HCT116 (cell line): ENCODE data around the gene RNF151. TPM values are rescaled to one million over a fixed set of nuclear protein-coding genes. Genes with fewer than 3 reads are reported as not detected.

Experiments used
- ATAC-seq: fragments of 200-7000 bp; cut with Tn5 transposase; 2 replicates; pipeline ENCODE4 v1.9.1; 2020; ENCODE audit warnings: mild to moderate bottlenecking, moderate library complexity
- BruUV-seq: library from RNA; stranded (reverse); fragments of 400-500 nt; replicated peaks from 2 replicates; lab custom pipeline; 2021; lab: Mats Ljungman, UMichigan
- CTCF ChIA-PET: fragments of 300-600 bp; sonication (Branson Sonifier 250); formaldehyde crosslinking; loops from one replicate; lab custom pipeline; 2021; ENCODE audit warnings: antibody characterized with exemption; lab: Charles Lee
- POLR2A ChIA-PET: fragments of 300-600, 350-600 bp; sonication (Branson Sonifier 250); formaldehyde crosslinking; loops from one replicate; lab custom pipeline; 2021; ENCODE audit warnings: antibody characterized with exemption; lab: Charles Lee
- RAD21 ChIA-PET, 2 experiments: fragments of 300-600 bp; sonication (Branson Sonifier 250); formaldehyde crosslinking; loops; one replicate each; lab custom pipeline; 2023; ENCODE audit warnings: low total read pairs in 2 of 2; ENCODE audit not compliant: uncharacterized antibody in 2 of 2, unreplicated experiment in 2 of 2, low non-redundant PET in 1 of 2; lab: Charles Lee
- DNase-seq: peaks from one replicate; pipeline ENCODE4 v3.0.0-alpha.2; 2010; ENCODE audit warnings: low read depth, low spot score
- H2AFZ ChIP-seq: fragments of 200-600 bp; shearing (Covaris generic), sonication (generic); 2 replicates; pipeline ENCODE4 v1.6.1; 2017; ENCODE audit warnings: low read depth, mixed run types, mixed read lengths, antibody characterized with exemption, low read length; ENCODE audit not compliant: poor library complexity, severe bottlenecking
- H3K27ac ChIP-seq: 2 replicates; pipeline ENCODE4 v1.5.1; 2012; ENCODE audit warnings: low read depth, low read length
- H3K27me3 ChIP-seq: fragments of 200-600 bp; sonication (generic); 2 replicates; pipeline ENCODE4 v1.6.1; 2016; ENCODE audit warnings: mixed run types, low read length, mixed read lengths; ENCODE audit not compliant: insufficient read depth
- H3K36me3 ChIP-seq, 2 experiments: fragments of 200-500 bp in 1 of 2; fragments of 200-600 bp in 1 of 2; sonication (Bioruptor generic) in 1 of 2; sonication (generic) in 1 of 2; 2 replicates each; pipeline versions ENCODE4 v1.5.1 to v1.6.1; 2014 to 2016; ENCODE audit warnings: low read length in 2 of 2, inconsistent platforms in 1 of 2, mixed read lengths in 1 of 2, mixed run types in 1 of 2; ENCODE audit not compliant: insufficient read depth in 2 of 2, control insufficient read depth in 1 of 2
- H3K4me1 ChIP-seq, 2 experiments: fragments of 200-600 bp in 1 of 2; sonication (generic) in 1 of 2; 2 replicates each; pipeline versions ENCODE4 v1.5.1 to v1.6.1; 2012 to 2017; ENCODE audit warnings: low read length in 2 of 2, inconsistent platforms in 1 of 2, mild to moderate bottlenecking in 1 of 2, mixed read lengths in 1 of 2, mixed run types in 1 of 2, moderate library complexity in 1 of 2; ENCODE audit not compliant: insufficient read depth in 2 of 2, control insufficient read depth in 1 of 2
- H3K4me2 ChIP-seq: fragments of 200-600 bp; sonication (generic); 2 replicates; pipeline ENCODE4 v1.6.1; 2017; ENCODE audit warnings: mixed run types, low read length, mixed read lengths
- H3K4me3 ChIP-seq, 2 experiments: fragments of 200-600 bp in 1 of 2; sonication (generic) in 1 of 2; replicated peaks in 1 of 2; 2 replicates each; pipeline ENCODE4 v1.5.1; 2011 to 2016; ENCODE audit warnings: low read length in 2 of 2, control low read depth in 1 of 2, low read depth in 1 of 2, mild to moderate bottlenecking in 1 of 2, mixed read lengths in 1 of 2, mixed run types in 1 of 2
- H3K79me2 ChIP-seq: fragments of 200-600 bp; sonication (generic); 2 replicates; pipeline ENCODE4 v1.6.1; 2017; ENCODE audit warnings: mild to moderate bottlenecking, mixed run types, low read length, moderate library complexity, mixed read lengths; ENCODE audit not compliant: insufficient read depth
- H3K9ac ChIP-seq: fragments of 200-600 bp; sonication (generic); 2 replicates; pipeline ENCODE4 v1.6.1; 2016; ENCODE audit warnings: low read length, mixed read lengths
- H3K9me2 ChIP-seq: fragments of 200-600 bp; sonication (generic), shearing (Covaris generic); 2 replicates; pipeline ENCODE4 v1.6.1; 2017; ENCODE audit warnings: mixed run types, mild to moderate bottlenecking, moderate library complexity; ENCODE audit not compliant: insufficient read depth
- H3K9me3 ChIP-seq, 2 experiments: fragments of 200-500 bp in 1 of 2; fragments of 200-600 bp in 1 of 2; sonication (Bioruptor generic) in 1 of 2; sonication (generic) in 1 of 2; 2 replicates each; pipeline ENCODE4 v1.6.1; 2014 to 2017; ENCODE audit warnings: low read length in 2 of 2, mixed read lengths in 2 of 2, inconsistent platforms in 1 of 2, low read depth in 1 of 2, mild to moderate bottlenecking in 1 of 2, mixed run types in 1 of 2, moderate library complexity in 1 of 2; ENCODE audit not compliant: control insufficient read depth in 1 of 2, insufficient read depth in 1 of 2
- H4K20me1 ChIP-seq: fragments of 200-600 bp; sonication (generic), shearing (Covaris generic); 2 replicates; pipeline ENCODE4 v1.6.1; 2017; ENCODE audit warnings: mixed run types, mild to moderate bottlenecking, moderate library complexity; ENCODE audit not compliant: insufficient read depth
- EGR1 ChIP-seq: IDR thresholded peaks from 2 replicates; pipeline ENCODE4 v1.6.1; 2012; ENCODE audit warnings: low read depth
- TCF7L2 ChIP-seq: IDR thresholded peaks from 2 replicates; pipeline ENCODE4 v1.7.0; 2011; ENCODE audit warnings: borderline replicate concordance, inconsistent platforms; ENCODE audit not compliant: insufficient read depth, insufficient read length; ENCODE audit errors: extremely low read depth
- YY1 ChIP-seq: IDR thresholded peaks from 2 replicates; pipeline ENCODE4 v1.6.1; 2011; ENCODE audit warnings: low read length, low read depth, moderate library complexity, mild to moderate bottlenecking; ENCODE audit not compliant: insufficient replicate concordance; ENCODE audit errors: extremely low read depth
- ZFX ChIP-seq: fragments of 450-650 bp; IDR thresholded peaks from 2 replicates; pipeline ENCODE4 v1.6.1; 2017
- intact Hi-C: fragments of 100-400 bp; cut with micrococcal nuclease; formaldehyde crosslinking; loops from 2 replicates; pipeline ENCODE4 v1.10.0; 2022
- total RNA-seq: library from RNA; stranded (reverse); gene quantifications from one replicate; pipeline ENCODE4 v1.2.1, GENCODE V29; 2021; ENCODE audit not compliant: unreplicated experiment

RNF151 gene
- total RNA-seq, 1 experiment from 2014 or later, result 0.30 TPM

DNA sequence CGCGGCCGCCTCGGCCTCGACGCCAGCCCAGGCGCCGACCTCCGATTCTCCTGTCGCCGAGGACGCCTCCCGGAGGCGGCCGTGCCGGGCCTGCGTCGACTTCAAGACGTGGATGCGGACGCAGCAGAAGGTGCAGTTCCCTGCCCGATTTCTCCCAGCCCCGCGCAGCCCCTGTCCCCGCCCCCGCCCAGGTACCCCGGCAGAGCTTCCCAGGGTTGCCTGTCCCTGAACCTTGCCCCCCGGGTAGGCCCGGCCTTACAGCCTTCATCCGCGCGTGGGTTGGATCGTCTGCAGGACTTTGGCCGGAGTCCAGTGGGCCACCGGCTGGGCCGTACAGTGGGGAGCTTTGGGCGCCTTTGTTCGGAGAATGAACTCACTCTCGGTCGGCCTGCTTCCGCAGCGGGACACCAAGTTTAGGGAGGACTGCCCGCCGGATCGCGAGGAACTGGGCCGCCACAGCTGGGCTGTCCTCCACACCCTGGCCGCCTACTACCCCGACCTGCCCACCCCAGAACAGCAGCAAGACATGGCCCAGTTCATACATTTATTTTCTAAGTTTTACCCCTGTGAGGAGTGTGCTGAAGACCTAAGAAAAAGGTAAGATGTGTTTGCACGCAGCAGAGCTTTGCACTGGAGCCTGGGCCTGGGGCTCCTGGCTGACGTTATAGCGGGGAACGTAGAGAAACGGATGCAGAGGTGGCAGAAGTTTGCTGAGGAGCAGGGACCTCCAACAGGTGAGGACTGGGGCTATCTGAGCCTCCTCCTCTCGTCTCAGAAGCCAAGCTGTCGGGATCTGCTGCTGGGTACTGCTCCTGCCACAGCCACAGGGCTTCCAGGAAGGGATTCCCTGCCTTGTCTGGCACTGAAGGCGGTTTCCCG is 17.9 kb downstream of the RNF151 start:
- Histone ChIP-seq H2AFZ (no peak overlapping the region), H3K4me3 (peak overlapping the region; percentile 84 to 97), H3K4me2 (peak overlapping the region; percentile 95), H3K9me2 (no peaks in the 10 kb centered on the region), H3K27ac (peak overlapping the region; percentile 84), H3K4me1 (peaks cover 48 to 62% of the 10 kb centered on the region in 2 experiments), H3K9ac (peak overlapping the region; percentile 96), H3K36me3 (peaks cover 6 to 14% of the 10 kb centered on the region in 2 experiments; a peak in 2 of 4 replicates), H3K79me2 (peaks cover 20% of the 10 kb centered on the region), H3K27me3 (no peaks in the 10 kb centered on the region), H3K9me3 (no peaks in the 10 kb centered on the region), H4K20me1 (no peaks in the 10 kb centered on the region)
- intact Hi-C loops, result no loop called here
- TF ChIP-seq ZFX, result peak; percentile 98
- TF ChIP-seq TCF7L2, result no peak
- TF ChIP-seq EGR1, result no peak
- ChIA-PET CTCF (interaction anchor here (0.6 to 1.0 kb wide), 2 partner anchors 20 to 156 kb away, joined by 3 to 4 read pairs; partner anchors contain the start of gene RPS2), RAD21 (no interaction called here), POLR2A (interaction anchor here (12.5 kb wide), 1 partner anchor 19 kb away, joined by 104 read pairs; the partner anchor contains the start of genes RNF151 and RPS2)
- DNase-seq, result no peak
- TSS peak; percentile 55 for BruUV-seq
- no peak for ATAC-seq

GRCh38 chr16:1985466-1986150 is 19.0 kb downstream of the RNF151 start:
- peaks cover 6 to 14% of the 10 kb centered on the region in 2 experiments; a peak in 2 of 4 replicates for H3K36me3 ChIP-seq
- H3K27me3 ChIP-seq, result no peaks in the 10 kb centered on the region
- no TSS peak for BruUV-seq
- no peak for TF ChIP-seq YY1
- TF ChIP-seq, all 23 proteins: peak for 0
- H3K9ac ChIP-seq, result peak overlapping the region; percentile 96
- H3K4me1 ChIP-seq, result peaks cover 41 to 57% of the 10 kb centered on the region in 2 experiments
- no peak overlapping the region for H2AFZ ChIP-seq
- H3K9me3 ChIP-seq, result no peaks in the 10 kb centered on the region
- DNase-seq, result no peak
- H3K79me2 ChIP-seq, result peaks cover 20% of the 10 kb centered on the region
- no peaks in the 10 kb centered on the region for H4K20me1 ChIP-seq
- peak overlapping the region; percentile 84 to 97 for H3K4me3 ChIP-seq
- POLR2A ChIA-PET, result interaction anchor here (12.5 kb wide), 1 partner anchor 20 kb away, joined by 104 read pairs; the partner anchor contains the start of genes RNF151 and RPS2
- intact Hi-C loops, result no loop called here
- peak overlapping the region; percentile 95 for H3K4me2 ChIP-seq
- no peaks in the 10 kb centered on the region for H3K9me2 ChIP-seq
- RAD21 ChIA-PET, result no interaction called here
- CTCF ChIA-PET, result no interaction called here
- ATAC-seq, result no peak
- peak overlapping the region; percentile 84 for H3K27ac ChIP-seq
